GM13976 (cell line): ENCODE data around the gene BRI3.

Experiments used
- DNase-seq: peaks from one replicate; pipeline ENCODE4 v3.0.0; 2012; ENCODE audit warnings: low spot score
- in situ Hi-C: fragments of 300-500 bp; cut with MboI; formaldehyde crosslinking; loops from one replicate; pipeline ENCODE4 v1.12.0; 2022; ENCODE audit warnings: low sequenced_read_pairs, mixed read lengths, inconsistent platforms; ENCODE audit not compliant: unreplicated experiment
- TF ChIP-seq, protein P1 (sequence below): IDR thresholded peaks from 2 replicates; pipeline ENCODE4 v1.5.1; 2012; ENCODE audit warnings: borderline replicate concordance, mild to moderate bottlenecking; ENCODE audit not compliant: insufficient read depth; ENCODE audit errors: extremely low read depth, missing control alignments, control extremely low read depth

Gene BRI3

DNA sequence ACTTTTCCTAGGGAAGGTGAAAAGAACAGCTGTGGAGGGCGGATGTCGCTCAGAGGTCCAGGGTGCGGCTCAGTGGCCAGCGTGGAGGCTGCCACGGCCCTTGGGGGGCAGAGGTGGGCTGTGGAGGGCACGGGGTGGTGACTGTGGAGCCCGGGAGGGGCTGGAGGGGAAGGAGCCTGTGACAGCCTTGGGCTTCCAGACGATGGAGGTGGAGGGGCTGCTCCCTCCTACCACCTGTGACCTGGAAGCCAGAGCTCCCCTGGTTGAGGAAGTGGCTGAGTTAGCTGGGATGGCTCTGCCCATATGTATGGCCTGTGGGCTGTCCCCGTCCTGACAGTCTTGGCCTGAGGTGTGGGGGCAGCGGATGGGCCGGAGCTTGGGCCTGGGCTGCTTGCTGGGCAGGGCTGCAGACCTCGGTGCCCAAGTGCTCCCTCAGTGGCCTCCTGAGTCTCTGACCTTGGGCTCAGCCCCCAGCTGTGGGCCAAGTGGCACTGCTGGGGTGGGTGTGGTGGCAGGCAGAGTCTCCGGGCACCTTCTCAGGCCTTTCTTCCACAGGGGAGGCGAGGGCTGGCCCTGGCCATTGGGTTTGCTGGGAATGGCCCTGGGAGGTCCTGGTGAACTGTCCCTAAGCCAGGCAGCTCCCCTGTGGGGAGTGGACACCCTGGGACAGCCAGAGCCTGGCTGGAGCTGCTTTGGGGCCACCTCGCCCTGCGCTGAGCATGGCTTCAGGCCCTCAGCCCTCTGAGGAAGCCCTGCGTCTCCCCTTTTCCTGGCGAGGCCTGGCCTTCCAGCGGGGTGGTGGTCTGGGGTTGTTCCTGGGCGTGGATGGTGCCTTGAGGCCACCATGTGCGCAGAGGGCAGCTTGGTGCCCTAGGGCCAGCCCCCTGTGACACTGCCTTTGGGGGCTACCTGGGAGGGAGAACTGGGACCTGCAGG lies 3.9 kb downstream of the BRI3 start:
- in situ Hi-C loops, result no loop called here
- DNase-seq, result no peak
- TF ChIP-seq, protein P1, sequence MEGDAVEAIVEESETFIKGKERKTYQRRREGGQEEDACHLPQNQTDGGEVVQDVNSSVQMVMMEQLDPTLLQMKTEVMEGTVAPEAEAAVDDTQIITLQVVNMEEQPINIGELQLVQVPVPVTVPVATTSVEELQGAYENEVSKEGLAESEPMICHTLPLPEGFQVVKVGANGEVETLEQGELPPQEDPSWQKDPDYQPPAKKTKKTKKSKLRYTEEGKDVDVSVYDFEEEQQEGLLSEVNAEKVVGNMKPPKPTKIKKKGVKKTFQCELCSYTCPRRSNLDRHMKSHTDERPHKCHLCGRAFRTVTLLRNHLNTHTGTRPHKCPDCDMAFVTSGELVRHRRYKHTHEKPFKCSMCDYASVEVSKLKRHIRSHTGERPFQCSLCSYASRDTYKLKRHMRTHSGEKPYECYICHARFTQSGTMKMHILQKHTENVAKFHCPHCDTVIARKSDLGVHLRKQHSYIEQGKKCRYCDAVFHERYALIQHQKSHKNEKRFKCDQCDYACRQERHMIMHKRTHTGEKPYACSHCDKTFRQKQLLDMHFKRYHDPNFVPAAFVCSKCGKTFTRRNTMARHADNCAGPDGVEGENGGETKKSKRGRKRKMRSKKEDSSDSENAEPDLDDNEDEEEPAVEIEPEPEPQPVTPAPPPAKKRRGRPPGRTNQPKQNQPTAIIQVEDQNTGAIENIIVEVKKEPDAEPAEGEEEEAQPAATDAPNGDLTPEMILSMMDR, result no peak

DNA sequence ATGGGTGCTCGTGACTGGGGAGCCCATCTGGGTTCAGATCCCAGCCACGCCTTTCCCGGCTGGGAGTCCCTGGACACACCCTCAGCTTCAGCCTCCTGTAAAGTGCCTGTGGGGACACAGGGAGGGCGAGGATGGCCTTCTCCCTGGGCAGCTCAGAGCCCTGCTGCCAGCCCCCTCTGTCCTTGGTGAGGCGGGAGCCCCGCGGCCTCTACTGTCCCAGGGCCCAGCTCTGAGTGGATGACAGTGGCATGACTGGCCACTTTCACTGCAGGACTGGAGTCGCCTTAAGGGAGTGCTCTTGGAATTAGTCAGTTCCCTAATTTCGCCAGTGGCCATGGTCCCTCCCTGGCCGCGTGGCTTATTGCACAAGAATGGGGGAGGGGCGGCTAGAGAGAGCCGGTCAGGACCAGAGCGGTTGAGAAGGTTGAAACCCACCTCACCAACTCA lies 4.6 kb downstream of the BRI3 start:
- in situ Hi-C loops, result no loop called here
- DNase-seq, result no peak

DNA sequence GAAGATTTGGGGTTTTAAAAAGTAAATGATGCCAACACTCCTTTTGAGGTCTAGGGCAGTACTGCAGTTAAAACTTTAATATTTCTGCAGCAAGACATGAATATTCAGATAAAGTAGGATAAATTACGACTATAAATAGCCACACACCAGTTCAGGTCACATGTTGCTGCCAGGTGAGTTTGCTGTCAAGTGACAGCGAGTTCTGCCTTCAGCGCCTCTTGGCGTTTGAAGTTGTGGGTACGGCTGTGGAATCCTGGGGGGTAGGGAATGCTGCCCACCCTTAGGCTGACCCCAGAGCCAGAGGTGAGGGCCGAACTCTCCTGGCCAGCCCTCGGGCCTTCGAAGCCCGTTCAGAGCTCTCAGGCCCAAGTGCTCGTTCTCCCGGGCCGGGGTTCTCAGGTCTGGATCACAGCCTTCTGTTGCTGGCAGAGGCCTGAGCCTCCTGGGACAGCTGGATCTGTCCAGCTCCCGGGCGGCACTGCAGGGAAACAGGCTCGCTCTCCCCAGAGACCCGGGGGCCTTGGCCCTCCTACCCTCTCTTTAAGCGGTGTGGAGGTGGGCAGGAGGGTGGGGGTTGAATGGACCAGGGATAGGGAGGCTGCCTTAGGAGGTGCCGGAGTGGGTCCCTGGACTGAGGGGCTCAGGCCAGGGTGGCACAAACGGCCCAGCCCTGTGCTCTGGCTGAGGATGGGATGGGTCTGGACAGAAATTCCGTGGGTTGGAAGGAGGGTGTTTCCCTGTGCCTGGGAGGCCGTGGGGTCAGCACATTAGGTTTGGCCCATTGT lies 5.4 kb downstream of the BRI3 start:
- TF ChIP-seq, protein P1, result no peak
- in situ Hi-C loops, result no loop called here
- no peak for DNase-seq

More for the DNA sequence above, 4.6 kb downstream of the BRI3 start:
- TF ChIP-seq, protein P1, result no peak

DNA sequence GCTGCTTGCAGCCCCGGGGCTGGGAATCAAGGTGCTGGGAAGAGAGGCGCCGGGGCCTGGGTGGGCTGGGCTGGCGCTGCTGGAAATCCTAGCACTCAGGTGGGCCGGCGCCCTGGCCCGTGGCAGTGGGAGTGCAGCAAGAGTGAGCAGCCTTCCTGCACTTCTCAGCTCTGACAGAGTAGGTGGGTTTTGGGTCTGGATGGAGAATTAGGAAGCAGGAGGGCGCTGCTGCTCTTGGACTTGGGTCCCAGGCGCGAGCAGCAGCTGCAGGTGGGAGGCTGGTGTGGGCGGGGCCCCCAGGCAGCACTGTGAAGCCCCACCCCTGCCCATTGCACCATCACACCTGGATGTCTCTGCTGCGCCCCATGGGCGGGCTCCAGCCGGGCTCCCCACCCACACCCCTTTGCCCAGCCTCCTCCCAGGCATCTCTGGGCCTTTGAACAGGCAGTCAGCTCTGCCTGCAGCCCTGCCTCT lies 6.0 kb downstream of the BRI3 start:
- TF ChIP-seq, protein P1, result no peak
- DNase-seq, result no peak
- in situ Hi-C loops, result no loop called here

DNA sequence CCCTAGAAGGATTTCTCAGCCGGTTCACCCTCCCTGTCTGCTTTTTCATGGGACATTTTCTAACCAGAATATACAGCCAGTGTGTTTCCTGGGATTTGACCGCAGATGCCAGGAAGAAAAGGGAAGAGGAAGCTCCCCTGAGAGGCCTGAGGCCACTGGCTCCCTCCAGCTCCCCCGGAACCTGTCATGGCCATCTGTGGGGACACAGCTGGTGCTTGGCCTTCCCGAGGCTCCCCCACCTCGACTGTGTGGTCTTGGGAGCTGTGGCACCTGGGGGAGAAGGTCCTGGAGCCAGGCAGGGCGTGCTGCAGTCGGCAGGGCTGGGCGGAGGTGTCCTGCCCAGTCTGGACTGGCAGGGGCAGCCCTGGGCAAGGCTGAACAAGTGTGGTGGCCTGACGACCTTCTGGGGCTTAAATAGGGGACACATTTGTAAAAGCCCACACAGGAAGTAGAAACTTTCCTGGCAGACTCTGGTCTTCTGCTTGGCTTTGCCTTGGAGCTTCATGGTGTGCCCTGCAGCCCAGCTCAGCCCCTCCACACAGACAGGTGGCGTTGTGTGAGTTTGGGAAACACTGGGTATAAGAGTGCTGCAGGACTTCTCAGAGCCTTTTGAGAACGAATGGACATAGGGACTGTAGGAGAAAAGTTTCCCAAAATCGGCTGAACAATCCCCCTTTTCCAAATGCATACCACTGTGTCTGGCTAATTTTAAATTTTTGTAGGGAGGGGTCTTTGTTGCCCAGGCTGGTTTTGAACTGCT lies 6.8 kb downstream of the BRI3 start:
- DNase-seq, result no peak
- in situ Hi-C loops, result no loop called here

DNA sequence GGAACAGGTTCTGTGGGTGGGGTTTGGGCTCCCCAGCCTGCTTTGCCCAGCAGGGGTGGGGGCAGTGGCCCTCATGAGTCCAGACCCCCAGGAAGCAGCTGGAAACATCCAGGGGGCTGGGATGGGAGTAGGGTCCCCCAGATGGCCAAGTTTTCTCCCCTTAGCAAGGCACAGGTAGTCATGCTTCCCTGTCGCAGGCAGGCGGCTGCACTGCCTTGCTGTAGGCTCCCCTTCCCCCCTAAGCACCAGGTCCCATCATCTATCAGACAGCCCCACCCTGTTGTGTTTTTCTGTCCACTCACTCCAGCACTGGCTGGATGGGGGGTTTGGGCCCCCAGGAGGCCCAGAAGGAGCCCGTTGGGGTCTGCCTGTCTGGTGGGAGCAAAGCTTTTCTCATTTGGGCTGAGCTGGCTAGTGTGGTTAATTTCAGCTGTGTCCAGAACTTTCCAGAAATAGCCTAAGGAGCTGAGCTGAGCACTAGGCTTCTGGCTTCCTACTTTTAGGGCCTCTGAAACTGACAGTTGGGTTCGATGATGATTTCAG lies 7.9 kb downstream of the BRI3 start:
- DNase-seq, result no peak
- in situ Hi-C loops, result no loop called here
- TF ChIP-seq, protein P1, result no peak

More for the DNA sequence above, 6.8 kb downstream of the BRI3 start:
- TF ChIP-seq, protein P1, result no peak
